Mesangial cell (primary cell): ENCODE data around the gene BID. TPM values are rescaled to one million over a fixed set of nuclear protein-coding genes. Genes with fewer than 3 reads are reported as not detected.

ENCODE experiments used
- total RNA-seq: library from RNA; depleted of rRNA; stranded (reverse); fragments of >200 nt; gene quantifications from 2 replicates; pipeline ENCODE4 v1.2.3, GENCODE V29; 2015

Gene BID
- 26.2 and 50.5 TPM in 2 replicates for total RNA-seq

DNA sequence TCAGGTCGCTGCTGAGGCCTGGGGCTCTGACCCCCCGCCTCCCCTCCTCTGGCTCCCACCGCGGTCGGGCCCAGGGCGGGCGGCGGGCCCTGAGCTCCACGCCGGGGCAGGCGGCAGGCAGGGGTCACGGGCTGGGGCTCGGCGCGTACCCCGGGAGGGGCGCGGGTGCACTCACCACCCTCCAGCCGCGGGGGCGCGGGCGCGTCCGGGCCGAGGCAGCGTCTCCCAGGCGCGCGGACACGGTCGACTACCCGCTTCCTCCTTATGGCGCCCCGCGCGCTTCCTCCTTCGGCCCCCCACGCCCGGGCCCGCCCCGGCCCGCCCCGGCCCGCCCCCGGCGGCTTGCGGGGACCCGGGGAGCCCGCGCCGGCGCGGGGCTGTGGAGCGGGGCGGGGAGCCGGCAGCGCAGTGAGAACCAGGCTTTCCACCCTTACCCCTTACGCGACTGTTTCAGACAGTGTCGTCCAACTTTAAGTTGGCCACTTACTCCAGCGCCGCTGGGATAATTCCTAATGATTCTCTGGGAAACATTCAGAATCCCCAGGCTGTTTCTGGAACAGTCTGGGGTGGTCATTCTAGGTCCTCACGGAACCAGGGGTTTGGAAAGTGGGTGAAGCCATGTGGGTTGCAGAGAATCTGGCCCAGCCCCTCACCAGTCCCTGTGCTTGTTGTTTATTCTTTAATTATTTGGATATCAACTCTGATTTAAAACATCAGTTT lies at the start of gene BID:
TSS of gene BID (minus strand) at position 264 of the 720 bp plus-strand sequence. CDS start 24,353 bp downstream, outside the sequence.

Other genes starting within 250 kb of the BID start
- not detected in 2 replicates for gene SLC25A18, start 211.0 kb downstream of the BID start, total RNA-seq
- 81.3 and 82.8 TPM in 2 replicates for gene ATP6V1E1, start 145.7 kb downstream of the BID start, total RNA-seq
- gene BCL2L13, start 135.7 kb downstream of the BID start, total RNA-seq: 39.1 and 56.0 TPM in 2 replicates